HEK293 (cell line): ENCODE data around the gene TCP11.
A peak's percentile ranks its signal among the peaks of the same experiment; 100 is the strongest.

ENCODE experiments used
- CTCF ChIA-PET: fragments of 350-600 bp; formaldehyde crosslinking; extraction: SDS; loops from one replicate; lab custom pipeline; 2021; ENCODE audit warnings: antibody characterized with exemption; lab: Yijun Ruan, JAX
- POLR2A ChIA-PET: fragments of 300-600 bp; formaldehyde crosslinking; extraction: SDS; loops from one replicate; lab custom pipeline; 2020; ENCODE audit warnings: antibody characterized with exemption, inconsistent platforms; lab: Yijun Ruan, JAX
- H3K27ac ChIP-seq: fragments of 200-500 bp; sonication (Bioruptor generic); 2 replicates; pipeline ENCODE4 v1.5.1; 2014; ENCODE audit warnings: low read depth, low read length, control low read depth, inconsistent platforms; ENCODE audit errors: extremely low read depth
- H3K36me3 ChIP-seq, 2 experiments: fragments of 200-500 bp in 1 of 2; sonication (Bioruptor generic) in 1 of 2; 1 replicate in 1 of 2; 2 replicates in 1 of 2; pipeline ENCODE4 v1.5.1; 2014 to 2017; ENCODE audit warnings: inconsistent platforms in 2 of 2, low read length in 2 of 2; ENCODE audit not compliant: control insufficient read depth in 2 of 2, insufficient read depth in 1 of 2
- H3K4me1 ChIP-seq: fragments of 200-500 bp; sonication (Bioruptor generic); 2 replicates; pipeline ENCODE4 v1.5.1; 2014; ENCODE audit warnings: mild to moderate bottlenecking, low read length, inconsistent platforms; ENCODE audit not compliant: control insufficient read depth, insufficient read depth
- H3K4me3 ChIP-seq: 2 replicates; pipeline ENCODE4 v1.5.1; 2011; ENCODE audit warnings: low read depth, mild to moderate bottlenecking, control low read depth, low read length, moderate library complexity
- H3K9me3 ChIP-seq: fragments of 200-500 bp; sonication (Bioruptor generic); 2 replicates; pipeline ENCODE4 v1.5.1; 2014; ENCODE audit warnings: low read depth, low read length, inconsistent platforms; ENCODE audit not compliant: control insufficient read depth, insufficient read depth
- GLIS2 ChIP-seq: fragments of 450-650 bp; formaldehyde crosslinking; IDR thresholded peaks from 2 replicates; pipeline ENCODE4 v1.5.1; 2016; ENCODE audit warnings: missing biosample characterization, missing genetic modification characterization
- MZF1 ChIP-seq: fragments of 450-650 bp; formaldehyde crosslinking; IDR thresholded peaks from 2 replicates; pipeline ENCODE4 v1.5.1; 2017; ENCODE audit warnings: missing biosample characterization, missing genetic modification characterization, borderline replicate concordance
- PRDM6 ChIP-seq: fragments of 450-650 bp; formaldehyde crosslinking; IDR thresholded peaks from 2 replicates; pipeline ENCODE4 v1.5.1; 2017; ENCODE audit warnings: missing biosample characterization, missing genetic modification characterization
- REST ChIP-seq: fragments of 450-650 bp; formaldehyde crosslinking; IDR thresholded peaks from 2 replicates; pipeline ENCODE4 v1.5.1; 2016; ENCODE audit warnings: missing biosample characterization, missing genetic modification characterization
- SCRT2 ChIP-seq: fragments of 450-650 bp; formaldehyde crosslinking; IDR thresholded peaks from 2 replicates; pipeline ENCODE4 v1.5.1; 2016; ENCODE audit warnings: missing biosample characterization, missing genetic modification characterization
- TSHZ1 ChIP-seq: fragments of 450-650 bp; formaldehyde crosslinking; IDR thresholded peaks from 2 replicates; pipeline ENCODE4 v1.5.1; 2016; ENCODE audit warnings: missing biosample characterization, missing genetic modification characterization, borderline replicate concordance
- YY1 ChIP-seq: fragments of 450-650 bp; formaldehyde crosslinking; IDR thresholded peaks from 2 replicates; pipeline ENCODE4 v1.5.1; 2018; ENCODE audit warnings: missing biosample characterization, missing genetic modification characterization
- ZBTB17 ChIP-seq: fragments of 450-650 bp; formaldehyde crosslinking; IDR thresholded peaks from 2 replicates; pipeline ENCODE4 v1.5.1; 2016; ENCODE audit warnings: missing biosample characterization, missing genetic modification characterization
- ZIC2 ChIP-seq: fragments of 450-650 bp; formaldehyde crosslinking; IDR thresholded peaks from 2 replicates; pipeline ENCODE4 v1.5.1; 2016; ENCODE audit warnings: missing biosample characterization, missing genetic modification characterization
- ZNF146 ChIP-seq: fragments of 450-650 bp; formaldehyde crosslinking; IDR thresholded peaks from 2 replicates; pipeline ENCODE4 v1.5.1; 2016; ENCODE audit warnings: missing biosample characterization, missing genetic modification characterization
- ZNF211 ChIP-seq: fragments of 450-650 bp; formaldehyde crosslinking; IDR thresholded peaks from 2 replicates; pipeline ENCODE4 v1.5.1; 2016; ENCODE audit warnings: low read depth, missing biosample characterization, missing genetic modification characterization
- ZNF214 ChIP-seq: fragments of 450-650 bp; formaldehyde crosslinking; IDR thresholded peaks from 2 replicates; pipeline ENCODE4 v1.5.1; 2017; ENCODE audit warnings: missing biosample characterization, mild to moderate bottlenecking, missing genetic modification characterization, borderline replicate concordance
- ZNF341 ChIP-seq: fragments of 450-650 bp; formaldehyde crosslinking; IDR thresholded peaks from 2 replicates; pipeline ENCODE4; 2016; ENCODE audit warnings: low read depth, missing biosample characterization, missing genetic modification characterization
- ZNF404 ChIP-seq: fragments of 450-650 bp; formaldehyde crosslinking; IDR thresholded peaks from 2 replicates; pipeline ENCODE4 v1.5.1; 2017; ENCODE audit warnings: missing biosample characterization, missing genetic modification characterization
- ZNF530 ChIP-seq: fragments of 450-650 bp; formaldehyde crosslinking; IDR thresholded peaks from 2 replicates; pipeline ENCODE4 v1.5.1; 2016; ENCODE audit warnings: low read depth, missing biosample characterization, missing genetic modification characterization
- ZNF555 ChIP-seq: fragments of 450-650 bp; formaldehyde crosslinking; conservative IDR thresholded peaks from 2 replicates; pipeline ENCODE4 v1.5.1; 2017; ENCODE audit warnings: missing biosample characterization, mild to moderate bottlenecking, missing genetic modification characterization, inconsistent platforms
- ZNF596 ChIP-seq: fragments of 450-650 bp; IDR thresholded peaks from 2 replicates; pipeline ENCODE4 v1.5.0; 2018; ENCODE audit warnings: missing biosample characterization, mild to moderate bottlenecking, missing genetic modification characterization, moderate library complexity
- ZNF623 ChIP-seq: fragments of 450-650 bp; formaldehyde crosslinking; IDR thresholded peaks from 2 replicates; pipeline ENCODE4 v1.5.1; 2016; ENCODE audit warnings: missing biosample characterization, missing genetic modification characterization
- ZNF785 ChIP-seq: fragments of 450-650 bp; formaldehyde crosslinking; IDR thresholded peaks from 2 replicates; pipeline ENCODE4 v1.5.1; 2016; ENCODE audit warnings: missing biosample characterization, missing genetic modification characterization

The TCP11 gene

GRCh38 chr6:35083507-35083906 lies 57.6 kb downstream of the TCP11 start:
- no peak overlapping the region for H3K4me3 ChIP-seq
- no peak overlapping the region for H3K27ac ChIP-seq
- ChIA-PET CTCF (interaction anchor here (0.6 kb wide), 1 partner anchor 159 kb away, joined by 3 read pairs; no protein-coding TSS in a partner anchor), POLR2A (no interaction called here)
- H3K4me1 ChIP-seq = no peaks in the 10 kb centered on the region
- no peaks in the 10 kb centered on the region for H3K9me3 ChIP-seq
- H3K36me3 ChIP-seq = peaks cover 0 to 88% of the 10 kb centered on the region in 2 experiments; a peak in 1 of 3 replicates
- TF ChIP-seq ZNF596 (tag by site-specific recombination) (no peak), ZNF214 (no peak), ZNF146 (tag by site-specific recombination) (no peak), TSHZ1 (no peak), ZNF623 (tag by site-specific recombination) (no peak), PRDM6 (no peak), ZNF530 (no peak), ZNF211 (tag by site-specific recombination) (no peak), GLIS2 (tag by site-specific recombination) (no peak), ZNF785 (tag by site-specific recombination) (no peak), ZBTB17 (tag by site-specific recombination) (no peak), YY1 (no peak), ZNF404 (tag by site-specific recombination) (no peak)

GRCh38 chr6:35082733-35083403 lies 58.3 kb downstream of the TCP11 start:
- TF ChIP-seq MZF1 (tag by site-specific recombination) (no peak), ZIC2 (peak; percentile 50), ZBTB17 (tag by site-specific recombination) (no peak), SCRT2 (tag by site-specific recombination) (no peak)
- CTCF ChIA-PET = interaction anchor here (0.7 kb wide), 1 partner anchor 15 kb away, joined by 3 read pairs; no protein-coding TSS in a partner anchor
- H3K4me3 ChIP-seq = no peak overlapping the region

GRCh38 chr6:35082046-35082732 lies 59.0 kb downstream of the TCP11 start:
- H3K27ac ChIP-seq = no peak overlapping the region
- H3K4me1 ChIP-seq = no peaks in the 10 kb centered on the region
- TF ChIP-seq ZNF555 (tag by site-specific recombination) = no peak
- TF ChIP-seq ZIC2 = peak; percentile 89
- peak; percentile 35; the same call in 1 of the 2 replicates for TF ChIP-seq ZNF341
- no peak for TF ChIP-seq REST (tag by site-specific recombination)
- H3K4me3 ChIP-seq = no peak overlapping the region
- ChIA-PET CTCF (interaction anchor here (0.7 to 1.1 kb wide), 2 partner anchors 14 to 96 kb away, joined by 3 to 4 read pairs; no protein-coding TSS in a partner anchor), POLR2A (no interaction called here)
- H3K9me3 ChIP-seq = no peaks in the 10 kb centered on the region
- H3K36me3 ChIP-seq = peaks cover 0 to 86% of the 10 kb centered on the region in 2 experiments; a peak in 1 of 3 replicates

More at GRCh38 chr6:35082733-35083403, 58.3 kb downstream of the TCP11 start:
- POLR2A ChIA-PET = no interaction called here
- H3K27ac ChIP-seq = no peak overlapping the region
- H3K36me3 ChIP-seq = peaks cover 0 to 88% of the 10 kb centered on the region in 2 experiments; a peak in 1 of 3 replicates
- no peaks in the 10 kb centered on the region for H3K9me3 ChIP-seq
- no peaks in the 10 kb centered on the region for H3K4me1 ChIP-seq
